GM19324 (cell line): ENCODE data around the gene FOXD2.

Experiments used
- ATAC-seq: cut with Tn5 transposase; IDR thresholded peaks from one replicate; pipeline ENCODE4 v1.9.1; 2021; ENCODE audit warnings: mild to moderate bottlenecking, moderate library complexity; ENCODE audit not compliant: unreplicated experiment, low FRiP score

FOXD2 gene

GRCh38 chr1:47437447-47438164 is at the start of gene FOXD2:
Gene FOXD2, plus strand, starts transcription at chr1:47438044. Its CDS starts 92 bp downstream, at chr1:47438136.
- ATAC-seq: peak; percentile 89

DNA sequence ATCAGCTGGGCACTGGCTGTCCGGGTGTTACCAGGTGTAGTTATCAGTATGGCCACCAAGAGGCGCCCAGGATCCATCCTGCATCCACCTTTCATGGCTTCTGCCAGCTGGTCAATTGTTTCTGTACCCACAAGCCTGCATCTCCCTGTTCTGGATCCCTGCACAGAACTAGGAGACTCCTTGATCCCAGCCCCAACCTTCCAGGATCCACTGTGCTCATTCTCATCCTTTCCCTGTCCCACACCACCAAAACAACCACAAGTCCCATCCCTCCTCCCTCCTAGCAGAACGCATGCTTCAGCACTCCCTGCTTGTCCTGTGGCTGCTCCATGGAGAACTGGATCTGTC is 49.0 kb upstream of the FOXD2 start:
- ATAC-seq: no peak

GRCh38 chr1:47389731-47390130 is 48.1 kb upstream of the FOXD2 start:
- ATAC-seq: no peak

DNA sequence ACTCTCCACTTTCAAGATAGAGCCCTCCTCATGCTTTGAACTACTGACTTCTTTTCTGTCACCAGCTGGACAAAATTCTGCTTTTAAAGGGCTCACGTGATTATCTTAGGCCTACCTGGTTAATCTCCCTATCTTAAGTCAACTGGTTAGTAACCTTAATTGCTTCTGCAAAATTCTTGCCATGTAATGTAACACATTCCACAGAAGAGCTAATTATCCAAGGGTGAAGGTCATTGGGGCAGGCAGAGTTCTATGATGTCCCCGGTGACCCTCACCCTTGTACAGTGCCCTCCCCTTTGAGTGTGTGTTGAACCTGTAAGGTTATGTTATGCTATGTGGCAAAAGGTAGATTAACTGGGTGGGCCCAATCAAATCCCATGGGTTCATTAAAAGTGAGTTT is 47.0 kb upstream of the FOXD2 start:
- ATAC-seq: no peak

DNA sequence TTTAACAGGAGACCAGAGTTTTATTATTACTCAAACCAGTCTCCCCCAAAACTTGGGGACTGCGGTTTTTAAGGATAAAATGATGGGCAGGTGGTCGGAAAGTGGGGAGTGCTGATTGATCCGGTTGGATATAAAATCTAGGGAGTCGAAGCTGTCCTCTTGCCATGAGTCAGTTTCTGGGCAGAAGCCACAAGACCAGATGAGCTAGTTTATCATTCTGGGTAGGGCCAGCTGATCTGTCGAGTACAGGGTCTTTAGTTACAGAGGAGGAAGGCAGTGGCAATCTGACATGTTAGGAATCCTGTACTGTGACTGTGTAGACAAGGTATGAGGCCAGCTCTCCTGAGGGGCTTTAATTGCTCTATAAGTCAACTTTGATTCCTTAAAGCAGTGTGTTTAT is 44.7 kb upstream of the FOXD2 start:
- no peak for ATAC-seq

DNA sequence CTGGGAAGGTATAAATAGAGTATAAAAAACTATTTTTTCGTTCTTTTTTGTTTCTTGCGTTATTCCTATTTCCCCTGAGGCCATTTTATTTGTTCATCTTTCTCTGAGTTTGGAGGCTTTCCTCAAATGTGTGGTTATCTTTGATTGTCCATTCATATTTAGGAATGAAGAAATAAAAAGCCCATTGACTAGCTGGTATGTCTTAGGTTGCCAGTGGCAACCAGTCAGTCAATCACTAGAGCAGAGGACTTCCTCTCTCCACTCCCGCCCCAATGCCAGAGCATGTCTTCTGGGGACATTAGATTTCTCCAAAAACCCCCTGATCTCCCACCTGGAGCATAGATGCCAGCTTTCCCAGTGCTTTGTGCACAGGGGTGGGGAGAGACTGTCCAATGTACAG is 42.4 kb upstream of the FOXD2 start:
- no peak for ATAC-seq

DNA sequence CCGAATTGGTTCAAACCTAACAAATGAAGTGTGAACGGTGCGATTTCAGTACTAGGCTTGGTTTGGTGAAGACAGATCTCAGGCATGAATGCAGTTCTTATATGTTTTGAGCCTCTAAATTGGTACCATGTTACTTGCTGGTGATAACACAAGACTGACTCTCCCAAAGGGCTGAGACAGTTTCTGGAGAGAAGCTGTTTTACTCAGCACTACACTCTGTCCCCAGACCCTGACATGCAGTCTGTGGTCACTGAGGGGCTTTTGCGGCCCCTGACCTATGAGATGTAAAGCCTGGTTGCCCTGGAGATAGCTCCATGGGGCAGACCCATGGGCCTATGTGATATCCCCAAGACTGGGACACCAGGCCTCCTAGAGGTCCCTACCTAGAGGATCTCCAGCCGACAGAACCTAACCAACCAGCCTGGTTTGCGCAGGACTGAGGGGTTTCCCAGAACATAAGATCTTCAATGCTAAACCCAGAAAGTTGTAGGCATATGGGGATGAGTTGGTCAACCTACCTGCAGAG is 41.1 kb upstream of the FOXD2 start:
- ATAC-seq: no peak

- no peak for ATAC-seq
Observed at GRCh38 chr1:47399138-47399845, 38.6 kb upstream of the FOXD2 start.

GRCh38 chr1:47399846-47400155 is 38.0 kb upstream of the FOXD2 start:
- no peak for ATAC-seq

DNA sequence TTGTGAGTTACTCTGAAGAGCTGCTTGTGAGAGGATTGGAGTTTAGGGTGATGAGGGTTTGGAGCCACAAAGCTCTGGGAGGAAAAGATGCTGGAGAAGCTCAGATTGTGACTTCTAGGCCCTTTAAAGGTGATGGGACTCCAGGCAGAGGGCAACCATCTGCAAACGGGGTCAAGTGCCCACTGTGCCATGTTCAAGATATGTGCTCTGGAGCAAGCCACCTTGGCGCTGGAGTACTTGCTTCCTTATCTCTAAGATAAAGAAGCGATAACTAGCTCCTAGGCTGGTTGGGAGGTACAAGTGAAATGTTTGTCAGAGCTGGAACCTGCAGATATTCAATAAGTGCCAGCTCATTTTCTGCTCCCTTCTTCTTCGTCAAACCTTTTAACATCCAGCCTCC is 36.1 kb upstream of the FOXD2 start:
- ATAC-seq: no peak

DNA sequence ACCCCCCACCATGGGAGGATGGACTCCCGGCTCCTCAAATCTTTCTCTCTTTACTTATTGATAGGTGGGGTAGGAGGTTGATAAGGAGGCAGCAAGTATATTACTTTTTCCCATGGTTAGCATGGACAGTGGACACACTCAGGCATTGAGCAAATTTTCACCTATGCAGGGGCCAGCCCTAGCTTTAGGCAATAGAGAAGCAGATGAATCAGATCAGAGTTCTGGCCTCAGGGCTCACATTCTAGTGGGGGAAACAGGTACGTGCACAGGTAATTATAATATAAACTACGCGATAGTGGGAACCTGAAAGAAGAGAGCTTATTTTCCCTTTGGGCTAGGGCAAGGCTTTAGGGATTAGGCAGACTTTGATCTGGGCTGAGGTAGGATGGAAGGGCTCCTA is 35.3 kb upstream of the FOXD2 start:
- ATAC-seq: no peak

DNA sequence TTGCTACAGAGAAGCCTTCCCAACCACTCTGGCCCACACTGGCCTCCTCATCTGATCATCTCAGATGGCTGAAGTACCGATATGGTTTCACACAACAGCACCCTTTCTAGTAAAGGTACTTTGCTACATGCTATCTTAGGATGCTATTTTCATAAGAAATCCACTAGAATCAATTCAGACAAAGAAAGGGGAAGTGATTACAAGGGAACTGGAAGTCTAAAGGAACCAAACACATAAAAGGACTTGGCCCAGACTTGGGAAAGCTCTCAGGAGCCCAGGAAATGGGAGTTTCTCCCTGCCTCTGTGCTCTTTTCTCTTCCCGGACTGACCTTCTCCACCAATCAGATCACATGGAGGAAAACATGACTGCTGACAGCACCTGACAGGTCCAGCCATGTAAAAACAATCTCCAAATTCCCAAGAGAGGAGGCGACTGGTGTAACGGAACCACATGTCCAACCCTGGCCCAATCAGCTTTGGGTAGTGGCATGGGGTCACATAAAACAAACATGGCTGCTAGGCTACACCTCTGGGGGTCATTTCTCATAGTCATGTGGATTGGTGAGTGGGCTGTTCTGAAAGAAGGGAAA is 34.4 kb upstream of the FOXD2 start:
- no peak for ATAC-seq

- ATAC-seq: no peak
Observed at GRCh38 chr1:47405697-47406096, 32.1 kb upstream of the FOXD2 start.

DNA sequence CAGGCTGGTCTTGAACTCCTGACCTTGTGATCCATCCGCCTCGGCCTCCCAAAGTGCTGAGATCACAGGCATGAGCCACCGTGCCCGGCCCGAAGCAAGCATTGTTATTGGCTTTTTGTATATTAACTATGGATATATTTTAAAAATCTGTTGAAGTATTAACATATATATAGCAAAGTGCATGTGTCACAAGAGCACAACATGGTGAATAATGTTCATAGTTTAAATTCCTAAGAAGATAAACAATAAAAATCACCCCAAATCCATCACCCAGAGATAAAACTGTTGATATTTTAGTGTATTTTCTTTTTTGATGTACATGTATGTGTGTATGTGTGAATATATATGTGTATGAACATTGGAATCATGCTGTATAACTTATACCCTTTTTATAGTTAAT is 30.9 kb upstream of the FOXD2 start:
- no peak for ATAC-seq

DNA sequence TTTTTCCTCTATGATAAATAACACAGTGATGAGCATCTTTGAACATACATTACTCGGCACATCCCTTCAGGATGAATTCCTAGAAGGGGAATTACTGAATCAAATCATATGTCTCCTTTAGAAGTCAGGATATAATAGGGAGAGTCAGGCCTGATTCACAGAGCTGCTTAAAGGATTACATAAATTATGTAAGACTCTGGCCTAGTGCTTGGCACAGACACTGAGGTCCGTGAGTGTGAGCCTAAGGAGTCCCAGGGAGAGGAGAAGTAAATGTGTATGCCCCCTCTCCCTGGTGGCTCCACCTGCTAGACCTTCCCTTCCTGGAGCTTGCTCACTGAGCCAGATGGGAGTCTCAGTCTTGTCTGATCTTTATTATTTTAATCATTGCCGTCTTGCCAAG is 30.4 kb upstream of the FOXD2 start:
- no peak for ATAC-seq

DNA sequence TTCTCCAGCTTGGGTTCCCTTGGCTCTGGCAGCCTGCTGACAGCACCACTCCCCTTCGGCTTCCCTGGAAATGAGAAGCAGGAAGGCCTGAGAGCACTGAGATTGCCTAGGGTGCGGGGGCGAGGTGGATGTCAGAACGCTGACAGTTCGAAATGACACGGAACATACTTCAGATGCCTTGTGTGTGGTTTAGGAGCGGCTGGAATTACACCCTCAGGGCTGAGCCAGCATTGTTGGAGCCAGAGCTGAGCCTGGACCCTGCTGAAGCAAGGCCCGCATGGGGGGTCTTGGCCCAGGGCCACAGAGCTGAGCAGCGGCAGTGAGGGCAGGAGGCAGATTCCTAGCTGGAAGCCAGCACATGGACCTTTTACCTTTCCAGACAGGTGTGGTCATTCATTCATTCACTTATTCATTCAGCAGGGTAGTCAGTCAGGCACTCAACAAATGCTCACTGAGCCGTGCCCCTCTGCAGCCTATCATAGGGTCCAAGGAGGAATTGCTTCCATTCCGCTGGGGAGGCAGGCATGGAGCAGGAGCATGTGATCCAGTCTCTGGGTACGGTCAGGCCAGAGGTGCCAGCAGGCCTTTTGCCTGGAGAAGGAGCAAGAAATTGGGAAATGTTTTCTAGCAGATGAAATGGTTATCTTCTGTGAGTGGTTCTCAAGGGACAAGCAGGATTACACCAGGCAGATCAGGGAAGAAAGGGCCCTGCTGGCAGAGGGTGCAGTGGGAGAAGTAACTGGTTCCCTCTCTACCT is 28.4 kb upstream of the FOXD2 start:
- ATAC-seq: no peak

- ATAC-seq: no peak
Observed at GRCh38 chr1:47410068-47410455, 27.8 kb upstream of the FOXD2 start.

- no peak for ATAC-seq
Observed at GRCh38 chr1:47411436-47411835, 26.4 kb upstream of the FOXD2 start.

GRCh38 chr1:47412437-47412836 is 25.4 kb upstream of the FOXD2 start:
- no peak for ATAC-seq

GRCh38 chr1:47415728-47416318 is 22.0 kb upstream of the FOXD2 start, which contains the start of gene FOXE3:
Gene FOXE3, plus strand, starts transcription at chr1:47416285. Its CDS starts 31 bp downstream, at chr1:47416316.
- no peak for ATAC-seq
